HEK293 (cell line): ENCODE results near the gene SCAF4.

Experiments
- BCL6B ChIP-seq: fragments of 450-650 bp; formaldehyde crosslinking; IDR thresholded peaks from 2 replicates; pipeline ENCODE4 v1.5.1; 2017; ENCODE audit warnings: missing biosample characterization, missing genetic modification characterization
- CTCF ChIP-seq: fragments of 450-650 bp; formaldehyde crosslinking; IDR thresholded peaks from 2 replicates; pipeline ENCODE4 v1.5.1; 2016; ENCODE audit warnings: missing biosample characterization, missing genetic modification characterization
- PBX3 ChIP-seq: sonication (generic); formaldehyde crosslinking; IDR thresholded peaks from 2 replicates; pipeline ENCODE4 v1.8.1; 2022; ENCODE audit warnings: mild to moderate bottlenecking, moderate library complexity, missing genetic modification reagents
- ZBTB7A ChIP-seq: fragments of 450-650 bp; formaldehyde crosslinking; IDR thresholded peaks from 2 replicates; pipeline ENCODE4 v1.5.1; 2016; ENCODE audit warnings: low read depth, missing biosample characterization, missing genetic modification characterization
- ZFHX2 ChIP-seq: fragments of 450-650 bp; formaldehyde crosslinking; conservative IDR thresholded peaks from 2 replicates; pipeline ENCODE4 v1.5.1; 2016; ENCODE audit warnings: missing biosample characterization, missing genetic modification characterization
- ZFP41 ChIP-seq: fragments of 450-650 bp; formaldehyde crosslinking; IDR thresholded peaks from 2 replicates; pipeline ENCODE4 v1.5.1; 2016; ENCODE audit warnings: missing biosample characterization, missing genetic modification characterization, borderline replicate concordance
- ZNF133 ChIP-seq: fragments of 450-650 bp; formaldehyde crosslinking; IDR thresholded peaks from 2 replicates; pipeline ENCODE4 v1.5.1; 2016; ENCODE audit warnings: missing biosample characterization, missing genetic modification characterization
- ZNF18 ChIP-seq: fragments of 450-650 bp; formaldehyde crosslinking; IDR thresholded peaks from 2 replicates; pipeline ENCODE4 v1.5.1; 2016; ENCODE audit warnings: missing biosample characterization, missing genetic modification characterization
- ZNF221 ChIP-seq: fragments of 450-650 bp; formaldehyde crosslinking; IDR thresholded peaks from 2 replicates; pipeline ENCODE4 v1.5.1; 2017; ENCODE audit warnings: missing biosample characterization, missing genetic modification characterization, borderline replicate concordance
- ZNF558 ChIP-seq: fragments of 450-650 bp; formaldehyde crosslinking; IDR thresholded peaks from 2 replicates; pipeline ENCODE4 v1.5.1; 2016; ENCODE audit warnings: missing biosample characterization, missing genetic modification characterization
- ZNF621 ChIP-seq: fragments of 450-650 bp; formaldehyde crosslinking; IDR thresholded peaks from 2 replicates; pipeline ENCODE4 v1.5.1; 2017; ENCODE audit warnings: missing biosample characterization, missing genetic modification characterization

- TF ChIP-seq ZFP41 (tag by site-specific recombination) (no peak), ZNF221 (tag by site-specific recombination) (no peak), ZFHX2 (tag by site-specific recombination) (no peak), ZNF621 (tag by site-specific recombination) (no peak), BCL6B (tag by site-specific recombination) (no peak), PBX3 (no peak), ZBTB7A (tag by site-specific recombination) (no peak), CTCF (tag by site-specific recombination) (no peak), ZNF558 (no peak), ZNF133 (tag by site-specific recombination) (no peak), ZNF18 (tag by site-specific recombination) (no peak)
Observed at GRCh38 chr21:31624961-31625491, 106.9 kb downstream of the SCAF4 start.
